Measurements from ENCODE around the gene GEMIN2.

GRCh38 chr14:39182770-39183684 lies 68.9 kb downstream of the GEMIN2 start:
- TF ChIP-seq CTCF (IDR thresholded peaks at IDR 0.05) (no peak), EP300 (IDR thresholded peaks at IDR 0.05) (no peak), POLR2A (IDR thresholded peaks at IDR 0.05; ENCODE audit: low read depth) (no peak)

All from esophagus muscularis mucosa (tissue), 4 donors.